HEK293 (cell line): ENCODE measurements around the gene INO80.

Source experiments
- CTCF ChIA-PET: fragments of 350-600 bp; formaldehyde crosslinking; extraction: SDS; loops from one replicate; lab custom pipeline; 2021; ENCODE audit warnings: antibody characterized with exemption; lab: Yijun Ruan, JAX
- POLR2A ChIA-PET: fragments of 300-600 bp; formaldehyde crosslinking; extraction: SDS; loops from one replicate; lab custom pipeline; 2020; ENCODE audit warnings: antibody characterized with exemption, inconsistent platforms; lab: Yijun Ruan, JAX
- H3K27ac ChIP-seq: fragments of 200-500 bp; sonication (Bioruptor generic); 2 replicates; pipeline ENCODE4 v1.5.1; 2014; ENCODE audit warnings: low read depth, low read length, control low read depth, inconsistent platforms; ENCODE audit errors: extremely low read depth
- H3K36me3 ChIP-seq, 2 experiments: fragments of 200-500 bp in 1 of 2; sonication (Bioruptor generic) in 1 of 2; 1 replicate in 1 of 2; 2 replicates in 1 of 2; pipeline ENCODE4 v1.5.1; 2014 to 2017; ENCODE audit warnings: inconsistent platforms in 2 of 2, low read length in 2 of 2; ENCODE audit not compliant: control insufficient read depth in 2 of 2, insufficient read depth in 1 of 2
- H3K4me1 ChIP-seq: fragments of 200-500 bp; sonication (Bioruptor generic); 2 replicates; pipeline ENCODE4 v1.5.1; 2014; ENCODE audit warnings: mild to moderate bottlenecking, low read length, inconsistent platforms; ENCODE audit not compliant: control insufficient read depth, insufficient read depth
- H3K4me3 ChIP-seq: 2 replicates; pipeline ENCODE4 v1.5.1; 2011; ENCODE audit warnings: low read depth, mild to moderate bottlenecking, control low read depth, low read length, moderate library complexity
- H3K9me3 ChIP-seq: fragments of 200-500 bp; sonication (Bioruptor generic); 2 replicates; pipeline ENCODE4 v1.5.1; 2014; ENCODE audit warnings: low read depth, low read length, inconsistent platforms; ENCODE audit not compliant: control insufficient read depth, insufficient read depth
- GLIS1 ChIP-seq: fragments of 450-650 bp; formaldehyde crosslinking; IDR thresholded peaks from 2 replicates; pipeline ENCODE4 v1.5.1; 2016; ENCODE audit warnings: missing biosample characterization, missing genetic modification characterization
- GLIS2 ChIP-seq: fragments of 450-650 bp; formaldehyde crosslinking; IDR thresholded peaks from 2 replicates; pipeline ENCODE4 v1.5.1; 2016; ENCODE audit warnings: missing biosample characterization, missing genetic modification characterization
- IKZF3 ChIP-seq: fragments of 450-650 bp; IDR thresholded peaks from 2 replicates; pipeline ENCODE4 v1.5.0; 2018; ENCODE audit warnings: missing biosample characterization, mild to moderate bottlenecking, missing genetic modification characterization, moderate library complexity
- ZBTB17 ChIP-seq: fragments of 450-650 bp; formaldehyde crosslinking; IDR thresholded peaks from 2 replicates; pipeline ENCODE4 v1.5.1; 2016; ENCODE audit warnings: missing biosample characterization, missing genetic modification characterization
- ZBTB20 ChIP-seq: fragments of 450-650 bp; formaldehyde crosslinking; IDR thresholded peaks from 2 replicates; pipeline ENCODE4 v1.5.1; 2016; ENCODE audit warnings: missing biosample characterization, missing genetic modification characterization
- ZNF10 ChIP-seq: fragments of 450-650 bp; formaldehyde crosslinking; IDR thresholded peaks from 2 replicates; pipeline ENCODE4 v1.5.1; 2017; ENCODE audit warnings: missing biosample characterization, missing genetic modification characterization
- ZNF341 ChIP-seq: fragments of 450-650 bp; formaldehyde crosslinking; IDR thresholded peaks from 2 replicates; pipeline ENCODE4; 2016; ENCODE audit warnings: low read depth, missing biosample characterization, missing genetic modification characterization
- ZNF394 ChIP-seq: fragments of 450-650 bp; formaldehyde crosslinking; IDR thresholded peaks from 2 replicates; pipeline ENCODE4 v1.5.1; 2016; ENCODE audit warnings: missing biosample characterization, missing genetic modification characterization, mild to moderate bottlenecking, moderate library complexity, borderline replicate concordance
- ZNF433 ChIP-seq: fragments of 450-650 bp; formaldehyde crosslinking; IDR thresholded peaks from 2 replicates; pipeline ENCODE4 v1.5.1; 2016; ENCODE audit warnings: missing biosample characterization, missing genetic modification characterization, low read depth
- ZNF510 ChIP-seq: fragments of 450-650 bp; formaldehyde crosslinking; IDR thresholded peaks from 2 replicates; pipeline ENCODE4 v1.5.1; 2018; ENCODE audit warnings: mild to moderate bottlenecking, missing genetic modification characterization, missing biosample characterization; ENCODE audit not compliant: insufficient replicate concordance
- ZNF76 ChIP-seq: fragments of 450-650 bp; formaldehyde crosslinking; IDR thresholded peaks from 2 replicates; pipeline ENCODE4; 2016; ENCODE audit warnings: low read depth, missing biosample characterization, missing genetic modification characterization, borderline replicate concordance
- TF ChIP-seq, protein P1 (sequence below): fragments of 450-650 bp; formaldehyde crosslinking; IDR thresholded peaks from 2 replicates; pipeline ENCODE4 v1.5.1; 2016; ENCODE audit warnings: missing biosample characterization, missing genetic modification characterization
- TF ChIP-seq, protein P2 (sequence below): IDR thresholded peaks from 2 replicates; pipeline ENCODE4 v1.6.1; 2011; ENCODE audit warnings: mild to moderate bottlenecking, low read depth, low read length, borderline replicate concordance
- TF ChIP-seq, protein P3 (sequence below): fragments of 450-650 bp; IDR thresholded peaks from 2 replicates; pipeline ENCODE4 v1.5.1; 2018; ENCODE audit warnings: missing biosample characterization, mild to moderate bottlenecking, missing genetic modification characterization
- TF ChIP-seq, protein P4 (sequence below): fragments of 450-650 bp; formaldehyde crosslinking; IDR thresholded peaks from 2 replicates; pipeline ENCODE4 v1.5.1; 2016; ENCODE audit warnings: missing biosample characterization, missing genetic modification characterization
- TF ChIP-seq, protein P5 (sequence below): fragments of 450-650 bp; formaldehyde crosslinking; IDR thresholded peaks from 2 replicates; pipeline ENCODE4 v1.5.1; 2016; ENCODE audit warnings: missing biosample characterization, missing genetic modification characterization
- TF ChIP-seq, protein P6 (sequence below): fragments of 450-650 bp; formaldehyde crosslinking; IDR thresholded peaks from 2 replicates; pipeline ENCODE4 v1.5.1; 2016; ENCODE audit warnings: missing biosample characterization, missing genetic modification characterization

The INO80 gene

DNA sequence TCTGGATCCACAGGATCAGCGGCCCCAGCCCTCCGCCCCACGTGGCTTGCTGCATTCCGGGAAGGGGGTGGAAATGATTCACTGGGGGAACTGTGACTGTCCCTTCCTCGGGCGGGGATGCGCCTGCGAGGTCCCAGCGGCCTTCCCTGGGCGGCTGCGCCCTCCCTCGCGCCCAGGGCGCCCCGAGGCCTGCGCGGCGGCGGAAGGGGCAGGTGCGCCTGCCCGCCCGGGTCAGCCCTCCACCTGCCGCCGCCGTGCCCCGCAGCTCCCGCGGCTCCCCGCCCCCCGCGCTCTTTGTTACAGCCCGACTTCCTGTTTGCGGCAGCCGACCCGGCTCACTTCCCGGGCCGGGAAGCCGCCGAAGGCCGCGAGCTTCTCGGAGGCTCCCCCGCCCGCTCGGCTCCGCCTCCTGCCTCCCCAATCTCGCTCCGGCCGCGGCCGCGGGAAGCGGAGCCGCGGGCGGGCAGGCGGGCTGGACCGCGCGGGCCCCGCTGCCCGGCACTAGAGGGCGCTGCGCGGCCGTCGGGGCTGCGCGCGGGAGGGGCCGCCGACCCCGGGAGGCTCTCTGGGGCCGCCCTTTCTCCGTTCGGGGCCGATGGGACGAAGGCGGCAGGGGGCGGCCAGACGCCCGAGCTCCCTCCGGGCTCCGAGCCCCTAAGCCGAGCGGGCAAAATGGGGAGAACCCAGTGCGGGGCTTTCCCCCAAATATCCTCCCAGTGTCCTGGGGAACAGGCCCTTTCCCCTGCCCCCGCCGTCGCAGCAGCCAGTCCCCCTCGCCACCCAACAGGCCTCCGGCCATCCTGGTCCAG lies 174.3 kb downstream of the INO80 start (continued):
- TF ChIP-seq, protein P1, sequence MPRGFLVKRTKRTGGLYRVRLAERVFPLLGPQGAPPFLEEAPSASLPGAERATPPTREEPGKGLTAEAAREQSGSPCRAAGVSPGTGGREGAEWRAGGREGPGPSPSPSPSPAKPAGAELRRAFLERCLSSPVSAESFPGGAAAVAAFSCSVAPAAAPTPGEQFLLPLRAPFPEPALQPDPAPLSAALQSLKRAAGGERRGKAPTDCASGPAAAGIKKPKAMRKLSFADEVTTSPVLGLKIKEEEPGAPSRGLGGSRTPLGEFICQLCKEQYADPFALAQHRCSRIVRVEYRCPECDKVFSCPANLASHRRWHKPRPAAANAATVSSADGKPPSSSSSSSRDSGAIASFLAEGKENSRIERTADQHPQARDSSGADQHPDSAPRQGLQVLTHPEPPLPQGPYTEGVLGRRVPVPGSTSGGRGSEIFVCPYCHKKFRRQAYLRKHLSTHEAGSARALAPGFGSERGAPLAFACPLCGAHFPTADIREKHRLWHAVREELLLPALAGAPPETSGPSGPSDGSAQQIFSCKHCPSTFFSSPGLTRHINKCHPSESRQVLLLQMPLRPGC (tag by site-specific recombination) = no peak
- TF ChIP-seq, protein P2, sequence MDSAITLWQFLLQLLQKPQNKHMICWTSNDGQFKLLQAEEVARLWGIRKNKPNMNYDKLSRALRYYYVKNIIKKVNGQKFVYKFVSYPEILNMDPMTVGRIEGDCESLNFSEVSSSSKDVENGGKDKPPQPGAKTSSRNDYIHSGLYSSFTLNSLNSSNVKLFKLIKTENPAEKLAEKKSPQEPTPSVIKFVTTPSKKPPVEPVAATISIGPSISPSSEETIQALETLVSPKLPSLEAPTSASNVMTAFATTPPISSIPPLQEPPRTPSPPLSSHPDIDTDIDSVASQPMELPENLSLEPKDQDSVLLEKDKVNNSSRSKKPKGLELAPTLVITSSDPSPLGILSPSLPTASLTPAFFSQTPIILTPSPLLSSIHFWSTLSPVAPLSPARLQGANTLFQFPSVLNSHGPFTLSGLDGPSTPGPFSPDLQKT = no peak
- TF ChIP-seq GLIS1 (tag by site-specific recombination) = peak; percentile 57
- TF ChIP-seq ZNF76 (tag by site-specific recombination) = 0 out of 2 replicates have a peak, but pooled peaks have one; percentile 20
- TF ChIP-seq, protein P3, sequence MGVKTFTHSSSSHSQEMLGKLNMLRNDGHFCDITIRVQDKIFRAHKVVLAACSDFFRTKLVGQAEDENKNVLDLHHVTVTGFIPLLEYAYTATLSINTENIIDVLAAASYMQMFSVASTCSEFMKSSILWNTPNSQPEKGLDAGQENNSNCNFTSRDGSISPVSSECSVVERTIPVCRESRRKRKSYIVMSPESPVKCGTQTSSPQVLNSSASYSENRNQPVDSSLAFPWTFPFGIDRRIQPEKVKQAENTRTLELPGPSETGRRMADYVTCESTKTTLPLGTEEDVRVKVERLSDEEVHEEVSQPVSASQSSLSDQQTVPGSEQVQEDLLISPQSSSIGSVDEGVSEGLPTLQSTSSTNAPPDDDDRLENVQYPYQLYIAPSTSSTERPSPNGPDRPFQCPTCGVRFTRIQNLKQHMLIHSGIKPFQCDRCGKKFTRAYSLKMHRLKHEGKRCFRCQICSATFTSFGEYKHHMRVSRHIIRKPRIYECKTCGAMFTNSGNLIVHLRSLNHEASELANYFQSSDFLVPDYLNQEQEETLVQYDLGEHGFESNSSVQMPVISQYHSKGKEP = no peak
- TF ChIP-seq, all 188 proteins: peak for 14

DNA sequence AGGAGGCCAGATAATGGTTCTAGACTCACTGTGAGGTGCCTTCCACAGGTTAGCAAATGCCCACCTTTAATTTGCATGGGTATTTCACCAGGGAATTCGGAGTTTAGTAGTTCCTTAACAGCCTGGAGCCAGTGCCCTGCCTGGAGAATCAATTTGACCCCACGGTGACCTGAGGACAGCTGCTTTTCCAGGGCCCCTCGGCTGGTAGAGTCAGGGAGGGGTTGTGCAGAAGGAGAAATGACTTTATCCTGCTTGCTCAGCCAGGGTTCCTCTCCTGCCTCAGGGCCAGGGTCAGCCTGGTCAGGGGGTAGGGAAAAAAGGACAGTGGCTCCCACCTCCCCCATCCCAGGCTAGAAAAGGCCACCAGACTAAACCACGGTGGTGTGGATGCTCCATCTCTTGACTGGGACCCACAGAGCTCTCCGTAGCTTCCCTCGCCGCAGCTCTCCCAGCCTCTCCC lies 175.0 kb downstream of the INO80 start:
- ChIA-PET CTCF (interaction anchor here (0.5 to 3.5 kb wide), 32 partner anchors 8 to 782 kb away, joined by 3 to 29 read pairs (median 4); partner anchors contain the start of genes CHAC1 and DLL4), POLR2A (interaction anchor here (0.5 to 5.3 kb wide), 8 partner anchors 11 to 221 kb away, joined by 3 to 64 read pairs (median 4); partner anchors contain the start of genes CHAC1 and DLL4)
- TF ChIP-seq ZBTB20 (tag by site-specific recombination) (peak; percentile 65; the same call in 1 of the 2 replicates), ZNF433 (tag by site-specific recombination) (no peak), ZNF510 (no peak), ZNF10 (peak; percentile 86), ZBTB17 (tag by site-specific recombination) (0 out of 2 replicates have a peak, but pooled peaks have one; percentile 21), ZNF394 (peak; percentile 54; the same call in 1 of the 2 replicates), ZNF341 (peak; percentile 51; the same call in 1 of the 2 replicates), IKZF3 (tag by site-specific recombination) (peak; percentile 61; the same call in 1 of the 2 replicates), GLIS2 (tag by site-specific recombination) (peak; percentile 52; the same call in 1 of the 2 replicates)
- TF ChIP-seq, protein P4, sequence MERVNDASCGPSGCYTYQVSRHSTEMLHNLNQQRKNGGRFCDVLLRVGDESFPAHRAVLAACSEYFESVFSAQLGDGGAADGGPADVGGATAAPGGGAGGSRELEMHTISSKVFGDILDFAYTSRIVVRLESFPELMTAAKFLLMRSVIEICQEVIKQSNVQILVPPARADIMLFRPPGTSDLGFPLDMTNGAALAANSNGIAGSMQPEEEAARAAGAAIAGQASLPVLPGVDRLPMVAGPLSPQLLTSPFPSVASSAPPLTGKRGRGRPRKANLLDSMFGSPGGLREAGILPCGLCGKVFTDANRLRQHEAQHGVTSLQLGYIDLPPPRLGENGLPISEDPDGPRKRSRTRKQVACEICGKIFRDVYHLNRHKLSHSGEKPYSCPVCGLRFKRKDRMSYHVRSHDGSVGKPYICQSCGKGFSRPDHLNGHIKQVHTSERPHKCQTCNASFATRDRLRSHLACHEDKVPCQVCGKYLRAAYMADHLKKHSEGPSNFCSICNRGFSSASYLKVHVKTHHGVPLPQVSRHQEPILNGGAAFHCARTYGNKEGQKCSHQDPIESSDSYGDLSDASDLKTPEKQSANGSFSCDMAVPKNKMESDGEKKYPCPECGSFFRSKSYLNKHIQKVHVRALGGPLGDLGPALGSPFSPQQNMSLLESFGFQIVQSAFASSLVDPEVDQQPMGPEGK = 0 out of 2 replicates have a peak, but pooled peaks have one; percentile 33
- TF ChIP-seq, protein P5, sequence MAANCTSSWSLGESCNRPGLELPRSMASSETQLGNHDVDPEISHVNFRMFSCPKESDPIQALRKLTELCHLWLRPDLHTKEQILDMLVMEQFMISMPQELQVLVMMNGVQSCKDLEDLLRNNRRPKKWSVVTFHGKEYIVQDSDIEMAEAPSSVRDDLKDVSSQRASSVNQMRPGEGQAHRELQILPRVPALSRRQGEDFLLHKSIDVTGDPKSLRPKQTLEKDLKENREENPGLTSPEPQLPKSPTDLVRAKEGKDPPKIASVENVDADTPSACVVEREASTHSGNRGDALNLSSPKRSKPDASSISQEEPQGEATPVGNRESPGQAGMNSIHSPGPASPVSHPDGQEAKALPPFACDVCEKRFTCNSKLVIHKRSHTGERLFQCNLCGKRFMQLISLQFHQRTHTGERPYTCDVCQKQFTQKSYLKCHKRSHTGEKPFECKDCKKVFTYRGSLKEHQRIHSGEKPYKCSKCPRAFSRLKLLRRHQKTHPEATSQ (tag by site-specific recombination) = no peak
- TF ChIP-seq, protein P6, sequence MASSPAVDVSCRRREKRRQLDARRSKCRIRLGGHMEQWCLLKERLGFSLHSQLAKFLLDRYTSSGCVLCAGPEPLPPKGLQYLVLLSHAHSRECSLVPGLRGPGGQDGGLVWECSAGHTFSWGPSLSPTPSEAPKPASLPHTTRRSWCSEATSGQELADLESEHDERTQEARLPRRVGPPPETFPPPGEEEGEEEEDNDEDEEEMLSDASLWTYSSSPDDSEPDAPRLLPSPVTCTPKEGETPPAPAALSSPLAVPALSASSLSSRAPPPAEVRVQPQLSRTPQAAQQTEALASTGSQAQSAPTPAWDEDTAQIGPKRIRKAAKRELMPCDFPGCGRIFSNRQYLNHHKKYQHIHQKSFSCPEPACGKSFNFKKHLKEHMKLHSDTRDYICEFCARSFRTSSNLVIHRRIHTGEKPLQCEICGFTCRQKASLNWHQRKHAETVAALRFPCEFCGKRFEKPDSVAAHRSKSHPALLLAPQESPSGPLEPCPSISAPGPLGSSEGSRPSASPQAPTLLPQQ = peak; percentile 55; the same call in 1 of the 2 replicates
- peaks cover 4% of the 10 kb centered on the region; the same call in 1 of the 2 replicates for H3K4me1 ChIP-seq
- peak overlapping the region; percentile 41 for H3K4me3 ChIP-seq
- H3K9me3 ChIP-seq = no peaks in the 10 kb centered on the region
- H3K36me3 ChIP-seq = no peaks in the 10 kb centered on the region
- H3K27ac ChIP-seq = peak overlapping the region; percentile 73; the same call in 1 of the 2 replicates
